Hematopoietic multipotent progenitor cell treated with erythropoietin and hydrocortisone succinate and interleukin-3 and kit ligand, for 15 days (in vitro differentiated cells): ENCODE results near the gene AGO4.
"Not testable (repeated sequence)": the region's sequence is repeated elsewhere in the genome, so short reads cannot be mapped to it uniquely, and the experiment has no call there.

Experiments
- DNase-seq: peaks from one replicate; pipeline ENCODE4 v3.0.0-alpha.2; 2015; ENCODE audit warnings: low spot score

Gene AGO4

GRCh38 chr1:35807614-35808449, at the start of gene AGO4:
Gene AGO4 (plus strand): TSS chr1:35808016. CDS start chr1:35808417, 401 bp downstream.
- no peak for DNase-seq

GRCh38 chr1:35762141-35762540, 45.7 kb upstream of the AGO4 start:
- no peak for DNase-seq

- no peak for DNase-seq
Observed at GRCh38 chr1:35763201-35763600, 44.6 kb upstream of the AGO4 start.

GRCh38 chr1:35764283-35764682, 43.5 kb upstream of the AGO4 start:
- DNase-seq: no peak

- DNase-seq: peak; percentile 21
Observed at GRCh38 chr1:35768350-35769187, 39.2 kb upstream of the AGO4 start.

GRCh38 chr1:35769188-35769758, 38.5 kb upstream of the AGO4 start:
- peak; percentile 80 for DNase-seq

GRCh38 chr1:35773711-35774110, 34.1 kb upstream of the AGO4 start:
- no peak for DNase-seq

- DNase-seq: not testable (repeated sequence)
Observed at GRCh38 chr1:35776172-35776571, 31.6 kb upstream of the AGO4 start.

GRCh38 chr1:35777109-35777508, 30.7 kb upstream of the AGO4 start:
- no peak for DNase-seq

- no peak for DNase-seq
Observed at GRCh38 chr1:35783055-35783583, 24.7 kb upstream of the AGO4 start.

GRCh38 chr1:35784364-35784763, 23.5 kb upstream of the AGO4 start:
- DNase-seq: not testable (repeated sequence)

GRCh38 chr1:35788139-35788538, 19.7 kb upstream of the AGO4 start:
- DNase-seq: no peak

GRCh38 chr1:35790670-35791069, 17.1 kb upstream of the AGO4 start:
- DNase-seq: no peak

- no peak for DNase-seq
Observed at GRCh38 chr1:35795295-35795694, 12.5 kb upstream of the AGO4 start.

GRCh38 chr1:35797380-35797779, 10.4 kb upstream of the AGO4 start:
- DNase-seq: no peak

- DNase-seq: not testable (repeated sequence)
Observed at GRCh38 chr1:35798019-35798418, 9.8 kb upstream of the AGO4 start.

GRCh38 chr1:35800167-35800887, 7.5 kb upstream of the AGO4 start:
- DNase-seq: not testable (repeated sequence)

GRCh38 chr1:35808450-35809113, 766 bp downstream of the AGO4 start:
- DNase-seq: no peak

GRCh38 chr1:35809114-35810095, 1.6 kb downstream of the AGO4 start:
- DNase-seq: no peak
